GM18861 (cell line): ENCODE data around the gene MRPL40.

Experiments
- ATAC-seq: cut with Tn5 transposase; IDR thresholded peaks from one replicate; pipeline ENCODE4 v1.9.1; 2021; ENCODE audit not compliant: unreplicated experiment

The MRPL40 gene

DNA sequence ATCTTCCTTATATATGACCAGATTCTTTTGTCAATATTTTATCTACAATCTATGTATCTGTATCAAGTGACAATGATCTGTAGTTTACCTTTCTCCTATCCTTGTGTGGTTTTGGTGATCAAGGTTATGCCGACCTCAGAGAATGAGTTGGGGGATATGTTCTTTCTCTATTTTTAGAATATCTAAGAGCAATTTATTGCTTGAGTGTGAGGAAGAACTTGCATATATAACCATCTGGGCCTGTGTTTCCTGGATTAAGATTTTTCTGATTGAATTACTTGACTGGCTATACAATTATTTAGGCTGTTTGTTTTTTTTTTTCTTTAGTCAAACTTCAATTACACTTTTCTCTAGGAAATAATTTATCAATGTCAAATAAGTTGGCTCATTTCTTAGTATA, 29.2 kb downstream of the MRPL40 start:
- no peak for ATAC-seq

DNA sequence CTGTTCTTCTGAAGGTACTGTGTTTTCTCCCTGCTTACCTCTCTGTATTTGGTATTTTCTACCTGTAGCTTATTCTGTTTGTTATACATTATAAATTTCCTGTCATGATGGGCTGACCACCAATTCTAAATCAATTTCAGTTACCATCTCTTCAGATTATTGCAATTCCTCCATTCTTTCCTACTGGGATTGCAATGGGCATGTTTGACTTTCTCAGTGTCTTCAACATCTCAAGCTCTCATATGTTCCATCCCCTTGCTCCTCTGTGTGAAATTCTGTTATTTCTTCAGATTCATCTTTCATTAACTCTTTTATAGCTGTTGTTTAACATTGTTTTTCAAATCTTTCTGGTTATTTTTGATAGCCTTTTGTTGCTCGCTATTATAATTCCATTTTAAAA, 30.7 kb downstream of the MRPL40 start:
- no peak for ATAC-seq

DNA sequence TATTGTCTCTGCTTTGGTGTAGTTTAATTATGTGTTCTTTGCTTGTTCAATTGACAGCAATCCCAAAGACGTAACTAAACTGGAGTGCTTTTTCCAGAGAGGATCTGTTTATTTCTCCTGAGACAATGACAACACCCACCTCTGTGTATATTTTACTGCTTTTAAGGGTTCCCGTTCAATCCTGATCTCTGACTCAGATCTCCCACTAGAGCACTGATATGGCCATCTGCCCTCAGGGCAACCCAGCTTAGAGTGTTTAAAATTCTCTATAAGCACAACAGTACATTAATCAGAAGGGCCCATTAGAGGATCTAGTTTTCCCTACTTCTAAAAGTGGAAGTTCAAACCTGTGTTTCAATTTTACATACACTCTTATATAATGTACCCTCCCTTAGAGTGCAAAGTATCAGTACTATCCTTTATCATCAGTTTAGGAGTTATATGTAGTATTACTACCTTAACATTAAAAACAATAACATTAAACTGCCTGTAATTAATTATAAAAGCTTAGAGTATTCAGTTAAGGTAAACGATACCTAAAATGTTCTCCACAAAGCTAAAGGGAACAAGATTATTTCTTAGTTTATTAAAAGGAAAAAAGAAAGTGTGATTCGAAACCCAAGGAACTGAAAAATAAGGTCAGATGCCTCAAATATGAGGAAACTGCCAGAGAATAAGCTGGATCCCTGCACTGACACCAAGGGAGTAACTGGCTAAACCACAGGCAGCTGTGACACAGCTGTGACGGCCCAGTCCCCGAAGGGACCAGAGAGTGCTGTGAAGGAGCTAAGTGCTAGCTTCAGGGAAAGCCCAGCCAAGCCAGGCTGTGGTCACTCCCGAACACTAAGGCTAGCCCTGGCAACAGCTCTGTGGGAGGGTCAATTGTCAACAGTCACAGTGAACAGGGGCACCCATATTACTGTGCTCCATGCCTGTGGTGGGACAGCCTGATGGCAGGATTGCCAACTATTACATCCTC, 31.4 kb downstream of the MRPL40 start:
- ATAC-seq: no peak

DNA sequence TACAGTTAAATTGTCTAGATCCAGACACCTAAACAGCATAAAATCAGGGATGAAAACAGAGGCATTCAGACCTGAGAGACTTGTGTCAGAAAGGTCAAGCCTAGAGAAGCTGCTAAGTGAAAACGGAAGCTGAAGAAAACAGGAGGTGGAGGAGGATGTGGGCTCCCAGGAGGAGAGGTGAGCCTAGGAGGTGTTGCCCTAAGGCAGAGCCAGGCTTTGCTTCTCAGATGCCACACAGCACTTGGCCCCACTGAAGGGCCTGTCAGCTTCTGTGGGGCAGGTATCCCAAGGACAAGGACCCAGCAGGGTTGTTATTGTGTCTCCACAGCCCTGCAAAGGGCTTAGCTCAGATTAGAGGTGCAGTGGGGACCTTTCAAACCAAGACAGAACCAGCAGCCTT, 32.2 kb downstream of the MRPL40 start:
- no peak for ATAC-seq

DNA sequence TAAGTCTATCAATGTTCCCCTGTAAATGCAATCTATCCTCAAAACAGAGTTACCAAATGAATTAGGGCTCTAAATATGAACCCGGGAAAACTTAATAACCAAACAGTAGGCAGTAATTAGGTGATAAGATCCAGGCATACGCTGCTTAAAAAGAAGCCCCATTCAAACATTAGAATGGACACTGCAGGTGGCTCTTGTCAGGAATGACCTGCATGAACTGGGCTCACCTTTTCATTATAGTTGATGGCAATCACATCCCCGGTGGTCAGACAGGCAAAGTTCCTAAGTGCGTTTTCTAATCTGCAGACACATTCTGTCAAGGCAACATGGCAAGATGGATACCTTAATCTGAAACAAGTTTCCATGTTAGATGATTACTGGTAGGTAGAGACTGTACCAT, 32.6 kb downstream of the MRPL40 start:
- ATAC-seq: no peak

DNA sequence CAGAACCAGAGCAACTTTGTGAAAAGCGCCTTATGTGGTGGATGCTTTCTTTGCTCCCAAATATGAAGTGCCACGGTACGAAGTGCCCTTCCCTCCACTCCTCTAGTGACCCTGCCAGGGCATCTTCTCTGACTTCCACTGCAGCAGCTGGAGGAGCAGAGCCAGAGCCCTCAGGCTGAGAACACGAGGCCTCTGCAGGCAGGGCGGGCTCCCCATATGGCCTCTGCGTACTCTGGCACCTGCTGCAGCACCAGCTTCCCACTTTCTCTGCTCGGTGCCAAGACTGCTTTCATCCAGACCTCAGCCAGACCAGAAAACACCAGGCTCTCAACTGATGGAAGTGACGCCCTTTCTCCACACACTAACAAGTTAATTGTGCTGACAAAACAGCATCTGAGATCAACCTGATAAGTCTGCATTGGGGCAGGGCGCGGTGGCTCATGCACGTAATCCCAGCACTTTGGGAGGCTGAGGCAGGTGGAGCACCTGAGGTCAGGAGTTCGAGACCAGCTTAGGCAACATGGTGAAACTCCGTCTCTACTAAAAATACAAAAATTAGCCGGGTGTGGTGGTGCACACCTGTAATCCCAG, 33.9 kb downstream of the MRPL40 start:
- ATAC-seq: no peak

DNA sequence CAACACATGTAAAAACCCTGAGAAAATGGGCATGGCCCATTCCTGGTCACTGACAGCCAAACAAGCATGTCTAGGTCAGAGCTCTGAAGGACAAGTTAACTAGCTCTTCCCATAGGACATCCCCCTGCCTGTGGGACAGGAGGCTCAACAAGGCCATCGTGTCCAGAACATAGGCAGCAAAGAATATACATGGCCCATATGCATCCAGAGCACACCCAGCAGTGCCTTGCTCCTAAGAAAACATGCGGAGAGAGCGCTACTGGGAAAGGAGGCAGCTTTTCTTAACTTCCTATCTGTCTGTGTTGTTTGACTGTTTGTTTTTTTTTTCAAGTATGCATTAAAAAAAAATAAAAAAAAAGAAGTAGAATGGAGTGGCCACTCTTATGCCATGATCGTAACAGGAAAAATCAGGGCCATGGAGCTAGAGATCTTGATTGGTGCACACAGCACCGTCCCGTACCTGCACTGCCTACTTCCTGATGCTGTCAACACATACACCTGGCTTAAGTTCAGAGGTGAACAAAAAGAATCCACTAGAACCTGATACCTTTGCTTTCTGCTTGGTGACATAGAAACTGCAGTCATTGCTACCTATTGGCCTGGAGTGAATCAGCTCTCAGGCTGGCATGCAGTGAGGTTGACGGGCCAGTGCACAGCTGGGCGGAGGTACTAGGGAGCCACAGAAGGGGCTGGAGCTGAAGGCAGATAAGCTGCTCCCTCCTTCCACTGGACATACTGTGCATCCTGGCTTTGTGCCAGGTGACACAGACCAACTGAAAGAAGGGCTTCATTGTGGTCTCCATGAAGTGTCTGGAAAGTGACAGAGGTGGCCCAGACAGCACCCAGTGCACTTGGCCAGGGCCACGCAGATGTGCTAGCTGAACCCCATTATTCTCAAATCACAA, 34.8 kb downstream of the MRPL40 start:
- ATAC-seq: no peak

DNA sequence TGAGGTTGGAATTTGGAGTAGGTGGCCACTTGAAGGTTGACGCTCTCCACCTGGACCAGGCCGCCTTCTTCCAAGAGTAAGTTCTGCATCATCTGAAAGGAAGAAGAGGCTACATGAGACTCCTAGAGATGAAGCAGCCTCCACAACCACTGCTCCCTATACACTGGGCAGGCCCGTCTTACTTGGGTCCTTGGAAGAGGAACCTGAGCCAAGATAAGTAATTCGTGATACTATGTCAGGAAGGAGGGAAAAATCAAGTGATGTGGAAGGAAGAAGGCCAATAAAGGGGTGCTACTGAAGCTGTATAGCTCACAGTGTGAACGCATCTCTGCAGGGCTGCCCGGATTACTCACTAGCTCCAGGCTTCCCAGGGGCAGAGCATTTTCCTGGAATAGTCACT, 35.6 kb downstream of the MRPL40 start:
- ATAC-seq: no peak

DNA sequence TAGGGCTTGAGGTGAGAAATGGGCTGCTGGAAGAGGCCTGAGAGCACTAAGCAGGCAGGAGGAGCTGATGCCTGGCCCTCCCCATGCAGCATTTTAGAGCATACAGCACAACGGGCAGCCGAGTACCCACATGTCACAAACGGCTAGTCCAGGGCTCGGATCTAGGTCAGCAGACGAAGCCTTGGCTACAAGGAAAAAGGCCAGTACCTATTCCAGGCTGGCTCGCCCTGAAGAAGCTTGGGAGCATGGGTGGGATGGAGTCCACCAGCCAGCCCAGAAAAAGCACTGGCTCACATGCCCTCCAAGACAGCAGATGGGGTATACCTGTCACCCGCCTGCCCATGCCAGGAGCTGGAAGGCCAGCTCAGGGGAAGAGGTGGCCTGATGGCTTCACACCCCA, 37.1 kb downstream of the MRPL40 start:
- no peak for ATAC-seq

DNA sequence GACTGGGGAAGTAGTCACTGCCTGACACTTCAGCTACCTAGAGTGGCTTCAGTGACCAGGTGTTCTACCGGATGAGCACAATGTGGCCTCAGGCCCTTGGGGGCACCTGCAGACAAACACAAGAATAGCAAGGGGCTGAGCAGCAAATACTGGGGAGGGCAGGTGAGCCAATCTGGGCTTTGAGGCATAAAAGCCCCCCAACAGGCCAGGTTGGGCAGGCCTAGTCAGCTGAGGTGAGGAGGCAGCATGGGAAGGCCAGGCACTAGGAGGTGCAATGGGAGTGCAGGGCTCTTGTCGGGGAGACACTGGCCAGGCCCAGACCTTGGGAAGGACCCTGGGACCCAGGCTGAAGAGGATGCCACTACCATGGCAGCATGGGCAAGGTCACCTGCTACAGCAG, 37.7 kb downstream of the MRPL40 start:
- ATAC-seq: no peak

DNA sequence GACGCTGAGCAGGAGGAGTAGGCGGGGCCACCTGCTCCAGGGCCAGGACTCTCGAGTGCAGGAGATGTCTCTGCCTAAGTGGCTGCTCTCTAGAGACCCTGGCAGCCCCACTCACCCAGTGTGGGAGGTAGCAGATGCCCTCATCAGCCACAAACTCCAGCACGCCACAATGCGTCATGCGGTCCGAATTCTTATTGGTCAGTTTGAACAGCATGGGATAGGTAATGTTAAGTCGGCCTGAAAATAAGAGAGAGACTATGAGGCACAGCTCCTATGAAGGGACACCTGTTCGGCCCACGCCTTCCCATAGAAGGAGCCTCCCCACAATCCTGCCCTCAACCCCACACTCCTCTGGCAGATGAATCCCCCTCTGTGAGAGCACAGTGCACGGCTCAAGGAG, 39.2 kb downstream of the MRPL40 start:
- ATAC-seq: no peak

DNA sequence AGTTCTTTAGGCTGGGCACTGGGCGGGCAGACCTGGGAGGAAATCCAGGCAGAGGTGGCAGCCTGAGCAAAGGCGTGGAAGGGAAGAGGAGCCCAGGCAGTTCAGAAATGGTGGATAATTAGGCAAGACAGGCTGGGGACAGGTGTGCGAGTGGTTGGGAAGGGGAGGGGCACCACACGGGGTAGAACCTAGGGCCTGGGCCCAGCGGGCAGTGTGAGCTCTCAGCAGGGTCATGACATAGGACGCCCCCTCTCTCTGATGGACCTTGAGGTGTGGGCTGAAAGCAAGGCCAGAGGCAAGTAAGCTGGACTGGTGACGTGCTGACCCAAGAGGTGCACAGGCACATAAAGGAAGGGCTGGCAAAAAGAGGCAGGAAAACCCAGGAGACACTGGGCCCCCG, 39.9 kb downstream of the MRPL40 start:
- no peak for ATAC-seq

DNA sequence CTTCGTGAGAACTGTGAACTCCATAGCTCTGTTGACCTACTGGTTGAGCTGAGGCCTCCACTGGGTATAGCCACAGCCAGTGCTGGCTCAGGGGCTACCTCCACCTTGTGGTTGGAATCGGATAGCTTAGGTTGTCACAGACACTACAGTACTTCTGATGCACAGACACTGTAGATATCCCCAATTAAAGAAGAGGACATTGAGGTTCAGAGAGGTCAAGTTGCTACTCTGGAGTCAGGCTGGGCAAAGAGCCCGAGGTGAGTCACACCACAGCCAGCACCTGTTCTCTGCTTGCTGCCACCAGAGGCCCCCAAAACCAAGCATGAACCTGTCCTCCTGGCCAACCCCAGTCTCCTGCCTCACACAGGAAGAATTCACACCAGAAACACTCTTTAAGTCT, 41.2 kb downstream of the MRPL40 start:
- no peak for ATAC-seq

DNA sequence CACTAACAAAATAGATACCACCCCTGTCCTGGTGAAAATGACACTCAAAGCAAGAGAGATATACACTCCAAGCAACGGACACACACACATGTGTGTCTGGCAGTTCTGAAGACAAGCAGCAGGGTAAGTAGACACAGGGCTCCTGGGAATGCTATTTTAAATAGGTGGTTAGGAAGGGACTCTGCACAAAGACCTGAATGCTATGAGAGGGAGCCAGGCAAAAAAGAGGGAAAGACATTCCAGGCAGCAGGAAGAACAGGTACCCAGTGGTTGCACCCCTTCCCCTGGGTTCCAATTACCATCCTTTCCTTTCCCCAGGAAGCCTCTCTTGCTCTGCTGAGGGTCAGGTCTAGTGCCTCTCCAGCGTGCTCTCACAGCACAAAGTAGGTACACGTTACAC, 43.7 kb downstream of the MRPL40 start:
- no peak for ATAC-seq

DNA sequence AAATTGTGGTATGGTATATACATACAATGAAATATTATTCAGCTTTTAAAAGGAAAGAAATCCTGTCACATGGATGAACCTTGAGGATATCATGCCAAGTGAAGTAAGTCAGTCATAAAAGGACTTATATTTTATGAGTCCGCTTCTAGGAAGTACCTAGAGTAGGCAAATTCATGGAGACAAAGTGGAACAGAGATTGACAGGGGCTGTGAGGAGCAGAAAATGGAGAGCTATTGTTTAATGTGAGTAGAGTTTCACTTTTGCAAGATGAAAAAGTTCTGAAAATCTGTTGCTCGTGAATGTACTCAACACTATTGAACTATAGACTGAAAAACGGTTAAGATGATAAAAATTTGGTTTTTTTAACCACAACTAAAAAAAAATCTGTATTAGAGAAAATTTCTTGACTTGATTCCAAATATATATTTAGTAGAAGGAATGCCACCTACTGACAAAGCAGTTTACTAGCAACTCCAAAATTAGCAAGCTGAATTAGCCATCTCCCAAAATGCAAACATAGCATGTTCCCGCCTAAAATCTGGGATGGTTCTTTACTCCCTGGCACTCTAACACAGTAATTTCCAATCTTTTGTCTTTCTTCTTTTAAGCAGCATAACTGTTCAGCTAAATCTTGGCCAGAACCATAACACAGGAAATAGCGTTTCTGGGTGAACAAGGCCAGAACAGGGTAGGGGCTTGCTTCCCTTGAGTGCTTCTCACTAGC, 45.1 kb downstream of the MRPL40 start:
- no peak for ATAC-seq

DNA sequence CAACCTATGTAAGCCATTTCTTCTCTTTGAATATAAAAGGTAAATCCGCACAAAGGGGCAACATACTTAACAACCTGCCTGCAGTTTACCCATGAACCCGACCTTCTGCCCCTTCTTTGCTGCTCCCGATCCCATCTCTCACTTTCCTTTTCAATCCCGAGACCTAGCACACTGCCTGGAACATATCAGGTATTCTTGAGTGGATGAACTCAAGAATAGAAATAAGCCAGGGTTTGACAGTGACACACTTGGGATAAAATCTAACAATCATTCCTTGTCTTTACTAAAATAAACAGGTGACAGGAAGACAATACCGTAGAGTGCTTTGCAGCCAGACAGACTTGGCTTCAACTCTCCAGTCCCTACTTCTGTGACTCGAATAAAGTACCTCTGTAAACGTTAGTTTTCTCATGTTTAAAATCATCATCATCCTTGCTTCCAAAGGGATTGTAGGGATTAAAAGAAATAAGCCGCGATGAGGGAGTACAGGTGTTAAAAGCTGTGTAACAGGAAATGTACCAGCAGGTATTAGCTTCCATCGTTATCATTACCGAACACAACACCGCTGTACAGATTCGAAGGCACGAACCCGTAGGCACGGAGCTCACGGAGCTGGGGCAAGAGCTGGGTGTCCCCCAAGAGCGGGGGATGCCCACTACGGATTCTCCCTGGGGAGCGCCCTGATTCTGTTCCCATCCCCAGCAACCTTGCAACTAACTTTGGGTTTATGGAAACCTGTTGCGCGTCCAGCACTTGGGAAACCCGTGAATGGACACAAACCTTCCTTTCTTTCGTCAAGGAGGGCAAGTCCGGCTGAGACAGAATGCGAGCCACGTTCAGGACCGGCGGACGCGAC, 45.9 kb downstream of the MRPL40 start:
- no peak for ATAC-seq

DNA sequence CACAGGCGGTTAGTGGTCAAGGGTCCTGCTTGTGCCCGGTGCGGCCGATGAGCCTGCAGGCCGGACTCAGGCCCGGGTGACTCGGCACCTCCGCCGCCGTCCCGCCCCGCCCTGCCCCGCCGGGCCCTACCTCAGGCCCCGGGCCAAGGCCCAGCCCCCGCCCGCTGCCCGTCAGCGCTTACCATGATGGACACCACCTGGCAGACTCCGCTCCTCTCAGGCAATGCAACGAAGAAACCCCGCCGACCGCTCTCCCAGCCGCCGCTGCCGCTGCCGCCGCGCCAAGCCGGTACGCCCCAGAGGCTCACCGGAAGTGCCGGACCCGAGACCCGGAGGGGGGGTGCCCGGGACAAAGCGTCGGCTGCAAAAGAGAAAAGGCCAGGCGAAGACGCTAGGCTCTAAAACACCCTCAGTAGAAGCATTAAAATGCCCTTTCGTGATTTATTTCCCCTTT, 46.6 kb downstream of the MRPL40 start, which contains the start of gene UFD1:
TSS of gene UFD1 (minus strand) at position 293 of the 454 bp plus-strand sequence. CDS start at position 185, 108 bp downstream.
- ATAC-seq: peak; percentile 32

DNA sequence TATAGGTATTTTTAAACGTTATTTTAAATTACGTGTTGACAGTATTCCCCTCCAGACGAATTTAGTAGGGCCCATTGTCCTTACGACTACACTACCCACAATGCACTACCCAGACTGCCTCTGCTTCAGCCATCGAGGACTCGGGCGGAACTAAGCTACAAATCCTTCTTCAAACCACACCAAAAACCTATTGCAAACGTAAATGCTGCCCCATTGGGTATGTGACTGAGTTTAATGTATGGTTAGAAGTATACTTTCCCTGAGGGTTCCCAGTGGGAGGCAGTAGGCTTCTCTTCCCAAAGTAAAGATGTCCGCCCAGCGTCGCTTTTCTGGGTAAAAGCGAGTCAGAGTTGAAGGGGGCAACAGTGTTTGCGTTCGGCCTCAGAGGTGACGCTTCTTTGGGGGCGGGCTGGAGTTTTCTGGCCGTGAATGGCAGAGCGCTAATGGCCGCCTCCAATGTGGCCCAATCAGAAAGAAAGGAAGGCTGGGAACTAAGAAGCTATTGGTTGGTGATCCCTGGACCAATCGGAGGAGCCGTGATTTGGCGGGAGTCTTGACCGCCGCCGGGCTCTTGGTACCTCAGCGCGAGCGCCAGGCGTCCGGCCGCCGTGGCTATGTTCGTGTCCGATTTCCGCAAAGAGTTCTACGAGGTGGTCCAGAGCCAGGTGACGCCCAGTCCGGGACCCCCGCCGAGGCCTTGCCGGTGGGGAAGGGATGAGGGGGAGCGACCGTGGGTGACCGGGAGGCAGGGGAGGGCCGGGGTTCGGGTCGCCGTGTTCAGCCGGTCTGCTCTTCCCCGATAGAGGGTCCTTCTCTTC, 47.2 kb downstream of the MRPL40 start, which contains the start of gene CDC45:
TSS of gene CDC45 (plus strand) at position 566 of the 818 bp plus-strand sequence. CDS start at position 615, 49 bp downstream.
- ATAC-seq: peak; percentile 77

DNA sequence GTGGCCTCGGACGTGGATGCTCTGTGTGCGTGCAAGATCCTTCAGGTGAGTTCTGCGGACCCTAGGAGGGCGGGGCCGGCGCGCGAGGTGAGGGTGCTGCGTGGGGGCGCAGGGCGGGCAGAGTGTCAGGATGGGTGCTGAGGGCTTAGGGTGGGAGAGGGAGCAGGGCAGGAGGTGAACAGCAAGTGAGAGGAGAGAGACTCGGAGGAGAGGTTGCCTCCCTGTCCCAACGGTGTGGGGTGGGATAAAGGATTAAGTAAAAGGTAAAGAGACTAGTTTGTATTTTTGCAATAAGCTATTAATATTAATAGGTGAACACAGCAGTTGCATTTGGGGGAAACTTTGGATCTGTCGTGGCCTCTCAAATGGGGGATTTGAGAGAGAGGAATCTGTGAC, 47.8 kb downstream of the MRPL40 start:
- ATAC-seq: no peak
